Measurements from ENCODE around the gene NEK11.

GRCh38 chr3:131028844-131029243 lies 2.2 kb downstream of the NEK11 start:
- no peak for TF ChIP-seq POLR2A (IDR thresholded peaks at IDR 0.05)
- TF ChIP-seq, protein P1, sequence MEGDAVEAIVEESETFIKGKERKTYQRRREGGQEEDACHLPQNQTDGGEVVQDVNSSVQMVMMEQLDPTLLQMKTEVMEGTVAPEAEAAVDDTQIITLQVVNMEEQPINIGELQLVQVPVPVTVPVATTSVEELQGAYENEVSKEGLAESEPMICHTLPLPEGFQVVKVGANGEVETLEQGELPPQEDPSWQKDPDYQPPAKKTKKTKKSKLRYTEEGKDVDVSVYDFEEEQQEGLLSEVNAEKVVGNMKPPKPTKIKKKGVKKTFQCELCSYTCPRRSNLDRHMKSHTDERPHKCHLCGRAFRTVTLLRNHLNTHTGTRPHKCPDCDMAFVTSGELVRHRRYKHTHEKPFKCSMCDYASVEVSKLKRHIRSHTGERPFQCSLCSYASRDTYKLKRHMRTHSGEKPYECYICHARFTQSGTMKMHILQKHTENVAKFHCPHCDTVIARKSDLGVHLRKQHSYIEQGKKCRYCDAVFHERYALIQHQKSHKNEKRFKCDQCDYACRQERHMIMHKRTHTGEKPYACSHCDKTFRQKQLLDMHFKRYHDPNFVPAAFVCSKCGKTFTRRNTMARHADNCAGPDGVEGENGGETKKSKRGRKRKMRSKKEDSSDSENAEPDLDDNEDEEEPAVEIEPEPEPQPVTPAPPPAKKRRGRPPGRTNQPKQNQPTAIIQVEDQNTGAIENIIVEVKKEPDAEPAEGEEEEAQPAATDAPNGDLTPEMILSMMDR (IDR thresholded peaks at IDR 0.05): no peak
